Ishikawa (cell line): ENCODE results near the gene PPP2R2C.

Experiments used
- CEBPB ChIP-seq: IDR thresholded peaks from 2 replicates; pipeline ENCODE4 v1.6.1; 2012
- CREB1 ChIP-seq: IDR thresholded peaks from 2 replicates; pipeline ENCODE4 v1.6.1; 2012; ENCODE audit warnings: low read depth
- EP300 ChIP-seq: IDR thresholded peaks from 2 replicates; pipeline ENCODE4 v1.6.1; 2012; ENCODE audit warnings: borderline replicate concordance
- FOXM1 ChIP-seq: IDR thresholded peaks from 2 replicates; pipeline ENCODE4 v1.6.1; 2012; ENCODE audit warnings: low read depth, borderline replicate concordance
- REST ChIP-seq: IDR thresholded peaks from 2 replicates; pipeline ENCODE4 v1.6.1; 2012; ENCODE audit warnings: low read depth, mild to moderate bottlenecking
- TAF1 ChIP-seq: IDR thresholded peaks from 2 replicates; pipeline ENCODE4 v1.6.1; 2012; ENCODE audit warnings: low read depth, mild to moderate bottlenecking
- YY1 ChIP-seq: IDR thresholded peaks from 2 replicates; pipeline ENCODE4 v1.6.1; 2012; ENCODE audit warnings: low read depth
- TF ChIP-seq, protein P1 (sequence below): IDR thresholded peaks from 2 replicates; pipeline ENCODE4 v1.6.1; 2012

GRCh38 chr4:6327220-6327917 is 145.0 kb downstream of the PPP2R2C start:
- TF ChIP-seq CREB1 (no peak), CEBPB (no peak), EP300 (no peak), FOXM1 (no peak), TAF1 (no peak), REST (no peak), YY1 (no peak)
- TF ChIP-seq, protein P1, sequence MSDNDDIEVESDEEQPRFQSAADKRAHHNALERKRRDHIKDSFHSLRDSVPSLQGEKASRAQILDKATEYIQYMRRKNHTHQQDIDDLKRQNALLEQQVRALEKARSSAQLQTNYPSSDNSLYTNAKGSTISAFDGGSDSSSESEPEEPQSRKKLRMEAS: no peak
